ENCODE data around the gene TMC7. TPM values are rescaled to one million over a fixed set of nuclear protein-coding genes. Genes with fewer than 3 reads are reported as not detected.

TMC7 gene
- total and polyA plus RNA-seq, 2 of the 13 experiments (the other 11 are each of a cell fraction or from before 2014, with no cell fraction given): 1.2 to 5.1 TPM

DNA sequence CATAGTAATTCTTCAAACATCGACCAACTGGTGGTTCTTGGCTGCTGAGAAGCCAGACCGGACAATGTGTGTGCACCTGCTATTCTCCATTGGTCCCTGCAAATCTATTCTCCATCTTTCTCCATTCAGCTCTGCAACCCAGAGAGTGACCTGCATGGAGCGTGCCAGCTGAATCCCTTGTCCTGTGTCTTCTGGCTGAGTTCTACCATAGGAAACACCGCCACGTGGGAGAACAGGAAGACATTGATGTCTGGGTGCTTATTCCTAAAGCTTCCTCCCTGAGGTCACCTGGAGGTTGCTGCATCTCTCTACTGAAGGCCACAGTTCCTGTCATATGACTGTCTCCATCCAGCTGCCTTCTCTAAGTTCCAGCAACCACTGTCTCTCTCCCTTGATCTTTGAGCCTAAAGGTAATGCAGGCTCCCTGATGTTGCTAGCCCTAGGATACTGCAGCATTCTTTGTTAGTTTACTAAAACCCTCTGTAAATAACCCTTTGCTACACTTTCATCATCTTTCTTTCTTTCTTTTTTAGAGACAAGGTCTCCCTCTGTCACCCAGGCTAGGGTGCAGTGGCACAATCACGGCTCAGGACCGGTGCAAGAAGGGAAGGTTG, 46.9 kb upstream of the TMC7 start (continued):
- TF ChIP-seq ZNF83 (CRISPR knock-in tag; IDR thresholded peaks at IDR 0.05; ENCODE audit: borderline replicate concordance): no peak
- no peak for TF ChIP-seq ADNP (CRISPR knock-in tag; IDR thresholded peaks at IDR 0.05)
- peak; percentile 70; the same call in 1 of the 2 replicates for TF ChIP-seq ZNF598 (CRISPR knock-in tag; IDR thresholded peaks at IDR 0.05; ENCODE audit: borderline replicate concordance)
- TF ChIP-seq ZBTB25 (CRISPR knock-in tag; IDR thresholded peaks at IDR 0.05): peak; percentile 81
- peak; percentile 28; the same call in 1 of the 2 replicates for TF ChIP-seq ZFP91 (CRISPR knock-in tag; IDR thresholded peaks at IDR 0.05; ENCODE audit: borderline replicate concordance)
- no peak for TF ChIP-seq TRIM22 (IDR thresholded peaks at IDR 0.05)
- no peak; the same call in 1 of the 2 replicates for TF ChIP-seq ZNF746 (CRISPR knock-in tag; IDR thresholded peaks at IDR 0.05)
- TF ChIP-seq, protein P1, sequence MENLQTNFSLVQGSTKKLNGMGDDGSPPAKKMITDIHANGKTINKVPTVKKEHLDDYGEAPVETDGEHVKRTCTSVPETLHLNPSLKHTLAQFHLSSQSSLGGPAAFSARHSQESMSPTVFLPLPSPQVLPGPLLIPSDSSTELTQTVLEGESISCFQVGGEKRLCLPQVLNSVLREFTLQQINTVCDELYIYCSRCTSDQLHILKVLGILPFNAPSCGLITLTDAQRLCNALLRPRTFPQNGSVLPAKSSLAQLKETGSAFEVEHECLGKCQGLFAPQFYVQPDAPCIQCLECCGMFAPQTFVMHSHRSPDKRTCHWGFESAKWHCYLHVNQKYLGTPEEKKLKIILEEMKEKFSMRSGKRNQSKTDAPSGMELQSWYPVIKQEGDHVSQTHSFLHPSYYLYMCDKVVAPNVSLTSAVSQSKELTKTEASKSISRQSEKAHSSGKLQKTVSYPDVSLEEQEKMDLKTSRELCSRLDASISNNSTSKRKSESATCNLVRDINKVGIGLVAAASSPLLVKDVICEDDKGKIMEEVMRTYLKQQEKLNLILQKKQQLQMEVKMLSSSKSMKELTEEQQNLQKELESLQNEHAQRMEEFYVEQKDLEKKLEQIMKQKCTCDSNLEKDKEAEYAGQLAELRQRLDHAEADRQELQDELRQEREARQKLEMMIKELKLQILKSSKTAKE (CRISPR knock-in tag; IDR thresholded peaks at IDR 0.05; ENCODE audit: borderline replicate concordance): peak; percentile 85
- TF ChIP-seq CEBPG (CRISPR knock-in tag; IDR thresholded peaks at IDR 0.05): peak; percentile 81
- TF ChIP-seq ZNF720 (CRISPR knock-in tag; IDR thresholded peaks at IDR 0.05): no peak
- TF ChIP-seq ZNF713 (CRISPR knock-in tag; IDR thresholded peaks at IDR 0.05): no peak
- peak; percentile 82; the same call in 1 of the 2 replicates for TF ChIP-seq MYC (CRISPR knock-in tag; IDR thresholded peaks at IDR 0.05; ENCODE audit: borderline replicate concordance)
- TF ChIP-seq MAFK (conservative IDR thresholded peaks at IDR 0.05 in 1 of 2, IDR thresholded peaks at IDR 0.05 in 1 of 2; ENCODE audit: low read length in 2 of 2): no peak
- no peak; the same call in 1 of the 2 replicates for TF ChIP-seq MXD4 (CRISPR knock-in tag; IDR thresholded peaks at IDR 0.05)
- no peak for TF ChIP-seq ZNF530 (CRISPR knock-in tag; IDR thresholded peaks at IDR 0.05; ENCODE audit: low read depth)
- TF ChIP-seq ZNF33A (CRISPR knock-in tag; IDR thresholded peaks at IDR 0.05; ENCODE audit: borderline replicate concordance): no peak
- peak; percentile 92 for TF ChIP-seq TBL1XR1 (IDR thresholded peaks at IDR 0.05; ENCODE audit: borderline replicate concordance, low read length, partially characterized antibody)
- peak; percentile 70; the same call in 1 of the 2 replicates for TF ChIP-seq ZNF24 (IDR thresholded peaks at IDR 0.05)
- no peak for TF ChIP-seq STAT5B (CRISPR knock-in tag; IDR thresholded peaks at IDR 0.05)
- TF ChIP-seq BCL6 (CRISPR knock-in tag; IDR thresholded peaks at IDR 0.05): peak; percentile 98
- no peak for TF ChIP-seq POLR2AphosphoS2 (IDR thresholded peaks at IDR 0.05; ENCODE audit: low read depth, low read length)
- peak; percentile 61 for TF ChIP-seq MNT (IDR thresholded peaks at IDR 0.05)
- peak in 1 of 2 experiments; percentile 87; a peak in 2 of 4 replicates for TF ChIP-seq KLF16 (CRISPR knock-in tag; IDR thresholded peaks at IDR 0.05)
